ENCODE results near the gene DNAJC16.
"Not testable (repeated sequence)": the region's sequence is repeated elsewhere in the genome, so short reads cannot be mapped to it uniquely, and the experiment has no call there.

Gene DNAJC16

GRCh38 chr1:15579683-15580047 is 53.0 kb downstream of the DNAJC16 start:
- DNase-seq (ENCODE audit: low spot score): no peak

GRCh38 chr1:15583016-15583706 is 56.5 kb downstream of the DNAJC16 start:
- no peak for DNase-seq (ENCODE audit: low spot score)

- DNase-seq (ENCODE audit: low spot score): no peak
Measured at GRCh38 chr1:15584489-15585363, 58.1 kb downstream of the DNAJC16 start, which contains the start of gene AGMAT. Gene AGMAT, minus strand, starts transcription at chr1:15585051. Its CDS starts 84 bp downstream, at chr1:15584967.

DNA sequence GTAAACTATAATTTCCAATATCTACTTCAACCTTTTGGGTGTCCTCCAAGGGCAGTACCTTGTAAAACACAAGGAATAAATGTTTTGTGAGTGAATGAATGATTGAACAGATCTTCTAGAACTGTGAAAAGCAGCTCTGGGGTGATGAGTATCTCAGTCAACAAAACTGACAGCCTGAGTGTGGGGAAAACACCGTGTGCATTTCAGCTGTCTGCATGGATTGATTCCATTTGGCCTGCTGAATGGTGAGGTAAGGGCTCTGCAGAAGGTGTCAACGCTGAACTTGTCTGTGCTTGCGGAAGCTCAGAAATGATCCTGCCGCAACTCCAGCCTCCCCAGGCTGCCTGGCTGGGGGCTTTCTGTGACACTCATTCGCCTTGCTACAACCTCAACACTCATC is 65.6 kb downstream of the DNAJC16 start:
- no peak for DNase-seq (ENCODE audit: low spot score)

DNA sequence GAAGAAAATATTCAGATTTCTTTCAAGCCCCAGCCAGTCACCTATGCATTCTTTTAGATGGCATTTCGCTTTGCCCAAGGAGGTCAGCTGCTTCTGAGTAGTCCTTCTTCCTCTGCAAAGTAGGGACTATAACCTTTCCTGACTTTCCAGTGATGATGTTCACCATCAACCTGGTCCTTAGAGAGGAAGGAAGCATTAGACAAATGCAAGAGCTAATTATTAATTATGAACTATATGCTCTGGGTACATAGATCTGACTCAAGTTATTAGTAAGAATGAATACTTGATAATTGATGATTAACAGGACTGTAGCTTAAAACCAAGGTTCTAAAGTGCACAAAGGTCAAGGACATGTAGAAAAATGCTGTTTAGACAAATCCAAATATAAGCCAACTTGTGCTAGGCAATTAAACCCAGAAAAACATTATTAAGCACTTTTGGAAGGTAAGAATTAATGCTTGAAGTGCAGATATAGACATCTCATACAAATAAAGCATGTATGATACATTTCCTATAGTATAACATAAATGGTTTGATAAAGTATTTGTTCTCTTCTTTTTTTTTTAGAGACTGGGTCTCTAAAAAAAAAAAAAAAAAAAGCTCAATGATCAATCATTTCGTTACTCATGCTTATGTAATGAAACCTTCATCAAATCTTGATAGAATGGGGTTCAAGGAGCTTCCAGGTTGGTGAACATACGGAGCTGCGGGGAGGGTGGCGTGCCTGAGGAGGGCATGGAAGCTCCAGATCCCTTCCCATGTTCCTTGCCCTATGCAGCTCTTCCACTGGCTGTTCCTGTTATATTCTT is 69.4 kb downstream of the DNAJC16 start:
- no peak for DNase-seq (ENCODE audit: low spot score)

DNA sequence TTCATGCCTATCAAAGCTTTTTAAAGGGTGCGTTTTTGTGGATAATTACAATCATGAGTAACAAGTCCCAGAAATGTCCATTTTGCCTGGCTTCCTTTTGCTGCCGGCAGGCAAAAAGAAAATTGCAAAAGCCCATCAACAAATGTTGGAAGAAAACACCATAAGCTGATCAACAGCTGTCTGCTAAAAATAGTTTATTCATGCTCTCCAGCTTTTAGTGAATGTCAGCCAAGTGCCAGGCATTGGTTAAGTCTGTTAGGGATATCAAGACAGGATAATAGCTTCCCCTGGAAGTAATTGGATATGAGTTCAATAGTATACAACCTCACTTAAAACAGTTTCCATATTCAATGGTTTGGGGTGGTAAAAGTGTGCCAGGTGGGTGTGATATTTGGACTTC is 71.8 kb downstream of the DNAJC16 start:
- no peak for DNase-seq (ENCODE audit: low spot score)

- DNase-seq (ENCODE audit: low spot score): peak; percentile 92
Measured at GRCh38 chr1:15603050-15603965, 76.7 kb downstream of the DNAJC16 start.

DNA sequence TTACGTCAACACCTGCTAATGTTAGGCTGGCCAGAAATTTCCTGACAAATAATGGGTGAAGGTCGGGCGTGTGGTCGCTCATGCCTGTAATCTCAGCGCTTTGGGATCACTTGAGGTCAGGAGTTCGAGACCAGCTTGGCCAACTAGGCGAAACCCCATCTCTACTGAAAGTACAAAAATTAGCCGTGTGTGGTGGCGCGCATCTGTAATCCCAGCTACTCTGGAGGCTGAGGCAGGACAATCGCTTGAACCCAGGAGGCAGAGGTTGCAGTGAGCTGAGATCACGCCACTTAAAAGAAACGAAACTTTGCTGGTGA is 77.3 kb downstream of the DNAJC16 start:
- DNase-seq (ENCODE audit: low spot score): not testable (repeated sequence)

DNA sequence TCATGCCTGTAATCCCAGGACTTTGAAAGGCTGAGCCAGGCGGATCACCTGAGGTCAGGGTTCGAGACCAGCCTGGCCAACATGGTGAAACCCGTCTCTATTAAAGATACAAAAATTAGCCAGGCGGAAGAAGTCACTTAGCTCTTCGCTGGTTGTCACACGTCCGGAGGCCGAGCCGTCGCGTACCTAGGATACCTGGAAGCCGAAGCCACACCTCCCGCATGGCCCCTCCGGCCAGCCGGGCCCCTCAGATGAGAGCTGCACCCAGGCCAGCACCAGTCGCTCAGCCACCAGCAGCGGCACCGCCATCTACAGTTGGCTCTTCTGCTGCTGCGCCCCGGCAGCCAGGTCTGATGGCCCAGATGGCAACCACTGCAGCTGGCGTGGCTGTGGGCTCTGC is 77.8 kb downstream of the DNAJC16 start:
- DNase-seq (ENCODE audit: low spot score): not testable (repeated sequence)

DNA sequence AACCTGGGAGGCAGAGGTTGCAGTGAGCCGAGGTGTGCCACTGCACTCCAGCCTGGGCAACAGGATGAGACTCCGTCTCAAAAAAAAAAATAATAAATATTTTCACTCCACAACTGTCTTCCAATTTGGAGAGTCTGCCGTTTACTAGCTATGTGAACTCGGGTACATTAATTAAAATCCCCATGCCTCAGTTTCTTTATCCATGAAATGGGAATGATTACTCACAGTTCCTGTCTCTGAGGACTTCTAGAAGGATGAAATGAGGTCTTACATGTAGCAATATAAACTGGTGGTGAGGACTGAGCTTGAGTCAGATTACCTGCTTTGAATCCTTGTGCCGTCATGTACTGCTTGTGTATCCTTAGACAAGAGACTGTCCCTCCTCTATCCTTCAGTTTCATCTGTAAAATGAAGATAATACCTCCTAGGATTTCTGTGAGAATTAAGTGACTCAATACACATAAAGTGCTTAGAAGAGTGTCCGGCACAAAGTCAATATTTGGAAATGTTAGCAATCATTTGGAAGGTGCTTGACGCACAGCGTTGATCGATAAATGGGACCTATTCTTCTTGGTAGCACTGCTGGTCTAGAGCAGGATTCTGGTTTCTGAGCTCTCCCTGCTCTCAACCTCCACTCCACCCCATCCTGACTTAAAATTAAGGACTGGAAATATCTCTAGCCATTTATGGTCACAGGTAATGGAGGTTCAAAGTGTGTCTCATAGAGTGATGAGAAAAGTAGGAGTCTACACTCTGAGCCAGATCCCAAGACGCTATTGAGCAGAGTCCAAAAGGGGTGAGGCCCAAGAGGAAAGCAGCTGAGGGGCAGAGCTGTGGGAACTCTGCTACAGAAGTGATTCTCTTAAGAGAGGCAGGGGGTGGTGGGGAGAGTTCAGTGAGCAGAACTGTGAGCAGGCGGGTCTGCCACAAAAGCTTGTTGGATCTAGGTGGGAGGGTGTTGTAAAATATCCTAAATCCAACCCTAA is 79.0 kb downstream of the DNAJC16 start:
- DNase-seq (ENCODE audit: low spot score): no peak

- no peak for DNase-seq (ENCODE audit: low spot score)
Measured at GRCh38 chr1:15609631-15610030, 83.0 kb downstream of the DNAJC16 start.

DNA sequence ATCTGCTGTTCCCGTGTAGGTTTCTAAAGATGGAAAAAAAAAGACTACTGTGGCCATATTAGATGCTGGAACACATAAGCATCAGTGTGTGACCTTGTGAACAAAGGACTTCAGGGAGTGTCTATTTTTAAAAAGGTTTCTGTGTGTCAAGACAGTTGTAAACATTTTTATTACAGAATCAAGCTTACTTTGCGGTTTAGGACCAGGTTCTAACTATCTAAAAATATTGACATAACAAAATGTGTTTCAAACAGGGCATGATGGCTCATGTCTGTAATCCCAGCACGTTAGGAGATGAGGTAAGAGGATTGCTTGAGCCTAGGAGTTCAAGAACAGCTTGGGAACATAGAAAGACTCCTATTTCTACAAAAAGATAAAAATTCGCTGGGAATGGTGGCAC is 83.5 kb downstream of the DNAJC16 start:
- no peak for DNase-seq (ENCODE audit: low spot score)

DNA sequence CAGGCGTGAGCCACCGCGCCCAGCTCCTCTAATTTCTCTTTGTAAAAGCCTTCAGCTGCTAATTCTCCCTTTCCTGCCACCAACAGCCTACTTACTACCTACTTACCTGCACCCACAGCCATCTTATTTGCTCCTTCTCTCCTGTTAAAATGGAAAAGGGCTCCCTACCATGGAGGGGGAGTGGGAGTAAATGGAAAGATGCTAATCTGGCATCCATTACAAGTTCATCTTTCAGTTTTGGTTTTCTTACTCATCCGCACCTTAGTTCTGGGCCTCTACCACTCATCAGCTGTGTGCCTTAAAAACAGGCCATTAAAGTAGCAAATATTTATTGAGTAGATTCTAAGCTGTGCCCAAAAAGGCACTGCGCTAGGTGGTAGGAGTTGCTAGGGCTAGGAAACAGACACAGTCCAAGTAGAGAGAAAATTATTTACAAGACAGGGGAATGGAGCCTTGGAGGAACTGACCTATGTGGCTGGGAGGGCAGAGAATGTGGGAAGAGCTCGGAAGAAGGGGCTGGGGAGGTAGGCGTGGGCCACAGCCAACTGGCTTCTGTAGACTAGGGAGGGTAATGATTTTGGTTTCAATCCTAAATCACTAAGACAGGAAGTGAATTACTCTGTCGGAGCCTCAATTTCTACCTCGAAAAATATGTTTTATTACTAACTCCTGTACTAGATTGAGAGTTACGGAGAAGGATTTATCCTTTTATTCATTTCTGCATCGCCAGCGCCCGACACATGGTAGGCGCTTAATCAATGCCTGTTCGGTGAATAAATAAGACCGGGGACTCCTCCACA is 89.9 kb downstream of the DNAJC16 start:
- no peak for DNase-seq (ENCODE audit: low spot score)

DNA sequence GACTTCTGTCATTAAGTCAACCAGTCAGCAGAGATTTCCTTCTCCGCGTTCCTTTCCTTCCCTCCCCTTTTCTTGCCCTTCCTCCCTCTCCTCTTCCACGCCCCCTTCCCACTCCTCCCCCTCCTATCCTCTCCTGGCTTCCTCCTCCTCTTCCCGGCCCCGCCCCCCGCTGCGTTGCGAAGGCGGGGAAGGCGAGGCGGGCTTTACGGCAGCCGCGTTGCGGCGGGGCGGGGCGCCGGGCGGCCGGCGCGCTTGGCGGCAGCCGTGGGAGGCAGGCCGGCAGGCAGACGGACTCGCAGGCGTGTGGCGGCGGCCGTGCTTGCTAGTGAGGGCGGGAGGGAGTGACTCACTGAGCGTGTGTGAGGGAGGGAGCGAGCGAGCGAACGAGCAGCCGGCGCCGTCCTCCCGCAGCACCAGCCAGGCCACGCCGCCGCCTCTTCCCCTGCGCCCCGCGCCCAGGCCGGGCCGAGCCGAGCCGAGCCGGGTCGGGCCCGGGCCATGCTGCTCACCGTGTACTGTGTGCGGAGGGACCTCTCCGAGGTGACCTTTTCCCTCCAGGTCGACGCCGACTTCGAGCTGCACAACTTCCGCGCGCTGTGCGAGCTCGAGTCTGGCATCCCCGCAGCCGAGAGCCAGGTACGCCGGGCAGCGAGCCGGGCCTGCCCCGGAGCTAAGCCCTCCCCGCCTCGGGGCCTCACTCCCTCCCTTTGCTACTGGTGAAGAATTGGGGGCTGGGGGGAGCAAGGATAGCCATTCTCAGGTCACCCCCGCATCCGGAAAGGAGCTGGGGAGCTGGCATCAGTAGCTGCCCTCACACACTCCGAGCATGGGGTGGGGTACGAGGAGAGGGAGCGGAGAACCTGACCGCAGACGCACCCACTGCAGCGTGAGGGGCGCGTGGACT is 90.8 kb downstream of the DNAJC16 start, which contains the start of gene DDI2:
TSS of gene DDI2 (plus strand) at position 286 of the 904 bp plus-strand sequence. CDS start at position 499, 213 bp downstream.
- peak; percentile 94 for DNase-seq (ENCODE audit: low spot score)

GRCh38 chr1:15618077-15618654 is 91.5 kb downstream of the DNAJC16 start:
- DNase-seq (ENCODE audit: low spot score): no peak

DNA sequence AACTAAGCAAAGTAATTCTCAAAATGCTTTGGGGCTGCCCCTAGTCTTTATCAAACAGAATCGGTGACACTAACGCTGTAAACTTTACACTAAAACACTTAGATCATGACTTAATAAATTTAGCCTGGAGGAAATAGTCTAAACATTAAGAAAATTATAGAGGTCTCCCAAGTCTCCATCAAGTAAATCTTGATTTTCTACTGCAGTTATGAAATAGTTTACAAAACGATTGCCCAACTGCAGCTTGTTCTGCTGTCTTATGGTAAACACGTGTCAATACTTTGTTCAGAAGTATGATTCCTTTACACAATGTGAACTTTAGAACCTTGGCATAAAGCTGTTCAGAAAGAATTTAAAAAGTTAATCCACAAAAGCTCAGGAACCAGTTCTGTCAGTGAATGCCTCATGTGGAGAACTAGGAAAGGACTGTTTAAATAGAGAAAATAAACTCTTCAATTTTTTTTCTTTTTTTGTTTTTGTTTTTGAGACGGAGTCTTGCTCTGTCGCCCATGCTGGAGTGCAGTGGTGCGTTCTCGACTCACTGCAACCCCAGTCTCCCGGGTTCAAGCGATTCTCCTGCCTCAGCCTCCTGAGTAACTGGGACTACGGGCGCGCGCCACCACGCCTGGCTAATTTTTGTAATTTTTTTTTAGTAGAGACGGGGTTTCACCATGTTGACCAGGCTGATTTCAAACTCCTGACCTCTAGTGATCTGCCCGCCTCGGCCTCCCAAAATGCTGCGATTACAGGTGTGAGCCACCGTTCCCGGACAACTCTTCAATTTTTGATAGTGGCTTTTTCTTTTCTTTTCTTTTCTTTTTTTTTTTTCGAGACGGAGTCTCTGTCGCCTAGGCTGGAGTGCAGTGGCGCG is 92.2 kb downstream of the DNAJC16 start:
- DNase-seq (ENCODE audit: low spot score): no peak

Measured in SK-N-DZ (cell line).